ENCODE data around the gene ATP2B1.

The ATP2B1 gene

GRCh38 chr12:89540586-89540985, 168.1 kb downstream of the ATP2B1 start:
- H3K9me2 ChIP-seq (replicated peaks; ENCODE audit: low read depth, low read length) = no peaks in the 10 kb centered on the region
- no peaks in the 10 kb centered on the region for H3K79me2 ChIP-seq (ENCODE audit: insufficient read depth, low read length)
- no peak overlapping the region for H2AFZ ChIP-seq (ENCODE audit: low read length)

GRCh38 chr12:89539426-89540223, 169.0 kb downstream of the ATP2B1 start:
- Histone ChIP-seq H3K9me3 (ENCODE audit: insufficient read depth, low read depth, low read length) (no peaks in the 10 kb centered on the region), H3K36me3 (ENCODE audit: insufficient read depth, low read length) (no peaks in the 10 kb centered on the region), H4K20me1 (ENCODE audit: insufficient read depth, low read length, poor library complexity, severe bottlenecking) (no peaks in the 10 kb centered on the region), H3K4me2 (ENCODE audit: low read depth, low read length, poor library complexity, severe bottlenecking) (no peak overlapping the region), H2AFZ (ENCODE audit: low read length) (no peak overlapping the region), H3K79me2 (ENCODE audit: insufficient read depth, low read length) (no peaks in the 10 kb centered on the region), H3F3A (ENCODE audit: low read depth) (no peaks in the 10 kb centered on the region), H3K9ac (ENCODE audit: low read depth, low read length, poor library complexity, severe bottlenecking) (no peak overlapping the region), H3K4me3 (ENCODE audit: low read length, poor library complexity, severe bottlenecking) (no peak overlapping the region), H3K27me3 (ENCODE audit: insufficient read depth, low read length, poor library complexity, severe bottlenecking) (no peaks in the 10 kb centered on the region), H3K4me1 (ENCODE audit: insufficient read depth, low read length, poor library complexity, severe bottlenecking) (no peaks in the 10 kb centered on the region), H3K9me2 (replicated peaks; ENCODE audit: low read depth, low read length) (no peaks in the 10 kb centered on the region)
- no peak for TF ChIP-seq CTCF (conservative IDR thresholded peaks at IDR 0.05; ENCODE audit: low read length)
- TF ChIP-seq EZH2phosphoT487 (IDR thresholded peaks at IDR 0.05; ENCODE audit: borderline replicate concordance) = no peak

More at GRCh38 chr12:89540586-89540985, 168.1 kb downstream of the ATP2B1 start:
- no peaks in the 10 kb centered on the region for H3K9me3 ChIP-seq (ENCODE audit: insufficient read depth, low read depth, low read length)
- no peak overlapping the region for H3K4me2 ChIP-seq (ENCODE audit: low read depth, low read length, poor library complexity, severe bottlenecking)
- TF ChIP-seq CTCF (conservative IDR thresholded peaks at IDR 0.05; ENCODE audit: low read length) (no peak), EZH2phosphoT487 (IDR thresholded peaks at IDR 0.05; ENCODE audit: borderline replicate concordance) (no peak)
- no peaks in the 10 kb centered on the region for H3K27me3 ChIP-seq (ENCODE audit: insufficient read depth, low read length, poor library complexity, severe bottlenecking)
- H3F3A ChIP-seq (ENCODE audit: low read depth) = no peaks in the 10 kb centered on the region
- no peak overlapping the region for H3K9ac ChIP-seq (ENCODE audit: low read depth, low read length, poor library complexity, severe bottlenecking)
- H4K20me1 ChIP-seq (ENCODE audit: insufficient read depth, low read length, poor library complexity, severe bottlenecking) = no peaks in the 10 kb centered on the region
- no peaks in the 10 kb centered on the region for H3K4me1 ChIP-seq (ENCODE audit: insufficient read depth, low read length, poor library complexity, severe bottlenecking)
- no peaks in the 10 kb centered on the region for H3K36me3 ChIP-seq (ENCODE audit: insufficient read depth, low read length)
- no peak overlapping the region for H3K4me3 ChIP-seq (ENCODE audit: low read length, poor library complexity, severe bottlenecking)

- no peak overlapping the region for H3K4me2 ChIP-seq (ENCODE audit: low read depth, low read length, poor library complexity, severe bottlenecking)
- no peaks in the 10 kb centered on the region for H4K20me1 ChIP-seq (ENCODE audit: insufficient read depth, low read length, poor library complexity, severe bottlenecking)
- H2AFZ ChIP-seq (ENCODE audit: low read length) = no peak overlapping the region
- H3K4me3 ChIP-seq (ENCODE audit: low read length, poor library complexity, severe bottlenecking) = no peak overlapping the region
- no peaks in the 10 kb centered on the region for H3F3A ChIP-seq (ENCODE audit: low read depth)
- H3K9me2 ChIP-seq (replicated peaks; ENCODE audit: low read depth, low read length) = no peaks in the 10 kb centered on the region
- H3K27me3 ChIP-seq (ENCODE audit: insufficient read depth, low read length, poor library complexity, severe bottlenecking) = no peaks in the 10 kb centered on the region
- no peaks in the 10 kb centered on the region for H3K79me2 ChIP-seq (ENCODE audit: insufficient read depth, low read length)
- TF ChIP-seq CTCF (conservative IDR thresholded peaks at IDR 0.05; ENCODE audit: low read length) = no peak
- no peak for TF ChIP-seq EZH2phosphoT487 (IDR thresholded peaks at IDR 0.05; ENCODE audit: borderline replicate concordance)
- no peak overlapping the region for H3K9ac ChIP-seq (ENCODE audit: low read depth, low read length, poor library complexity, severe bottlenecking)
- H3K4me1 ChIP-seq (ENCODE audit: insufficient read depth, low read length, poor library complexity, severe bottlenecking) = no peaks in the 10 kb centered on the region
- no peaks in the 10 kb centered on the region for H3K9me3 ChIP-seq (ENCODE audit: insufficient read depth, low read depth, low read length)
- no peaks in the 10 kb centered on the region for H3K36me3 ChIP-seq (ENCODE audit: insufficient read depth, low read length)
These were observed 169.7 kb downstream of the ATP2B1 start for GRCh38 chr12:89538897-89539296.
